H1 (cell line): Measurements from ENCODE around the gene MAP6. TPM values are rescaled to one million over a fixed set of nuclear protein-coding genes. Genes with fewer than 3 reads are reported as not detected.

Experiments used
- CTCF ChIA-PET: fragments of 300-600 bp; sonication (Branson Sonifier 250); formaldehyde crosslinking; loops from one replicate; lab custom pipeline; 2021; ENCODE audit not compliant: partially characterized antibody; lab: Charles Lee
- POLR2A ChIA-PET: fragments of 300-600 bp; sonication (Branson Sonifier 250); formaldehyde crosslinking; loops from one replicate; lab custom pipeline; 2021; ENCODE audit warnings: inconsistent platforms; ENCODE audit not compliant: partially characterized antibody; lab: Charles Lee
- DNase-seq, 2 experiments: peaks; one replicate each; pipeline versions ENCODE4 v3.0.0 to v3.0.0-alpha.2; 2010 to 2022; ENCODE audit warnings: low spot score in 2 of 2, low read depth in 1 of 2, mixed read lengths in 1 of 2
- FAIRE-seq: peaks from 2 replicates; lab custom pipeline; 2011; peaks lifted over from hg19 to GRCh38; lab: Jason Lieb, UNC
- H2AFZ ChIP-seq: 2 replicates; pipeline ENCODE4 v1.8.1; 2012; ENCODE audit warnings: low read length, inconsistent platforms
- H2AK5ac ChIP-seq: 2 replicates; pipeline ENCODE4 v1.6.1; 2013; ENCODE audit warnings: low read depth, low read length
- H2BK120ac ChIP-seq: replicated peaks from 2 replicates; pipeline ENCODE3; 2013; ENCODE audit warnings: low read depth, low read length, inconsistent platforms
- H2BK12ac ChIP-seq: 2 replicates; pipeline ENCODE4 v1.6.1; 2013; ENCODE audit warnings: low read depth, low read length
- H2BK15ac ChIP-seq: 2 replicates; pipeline ENCODE4 v1.6.1; 2013; ENCODE audit warnings: low read length
- H2BK20ac ChIP-seq: 2 replicates; pipeline ENCODE4 v1.6.1; 2013; ENCODE audit warnings: low read length
- H2BK5ac ChIP-seq: 2 replicates; pipeline ENCODE4 v1.6.1; 2013; ENCODE audit warnings: low read depth, low read length
- H3K14ac ChIP-seq: 2 replicates; pipeline ENCODE4 v1.6.1; 2013; ENCODE audit warnings: inconsistent platforms; ENCODE audit not compliant: insufficient read length
- H3K18ac ChIP-seq: 2 replicates; pipeline ENCODE4 v1.6.1; 2013; ENCODE audit warnings: low read length; ENCODE audit errors: extremely low read depth
- H3K23ac ChIP-seq: 2 replicates; pipeline ENCODE4 v1.6.1; 2013; ENCODE audit warnings: inconsistent platforms; ENCODE audit not compliant: insufficient read length
- H3K23me2 ChIP-seq: 2 replicates; pipeline ENCODE4 v1.6.1; 2013; ENCODE audit warnings: low read depth, low read length
- H3K27ac ChIP-seq: 2 replicates; pipeline ENCODE4 v1.6.1; 2011; ENCODE audit warnings: low read depth, low read length, inconsistent platforms
- H3K27me3 ChIP-seq, 4 experiments: replicated peaks in 1 of 4; 1 replicate in 1 of 4; 2 replicates in 3 of 4; pipeline versions ENCODE4 v1.6.1 to v1.8.1; 2011 to 2013; ENCODE audit warnings: low read length in 3 of 4, mild to moderate bottlenecking in 3 of 4, inconsistent platforms in 2 of 4, mixed read lengths in 2 of 4, moderate library complexity in 1 of 4; ENCODE audit not compliant: control insufficient read depth in 3 of 4, insufficient read depth in 3 of 4; ENCODE audit errors: extremely low read depth in 1 of 4
- H3K36me3 ChIP-seq, 4 experiments: 2 replicates each; pipeline versions ENCODE4 v1.6.1 to v1.8.1; 2011 to 2013; ENCODE audit warnings: mild to moderate bottlenecking in 4 of 4, low read length in 3 of 4, moderate library complexity in 2 of 4, control low read depth in 1 of 4, inconsistent platforms in 1 of 4; ENCODE audit not compliant: insufficient read depth in 4 of 4, control insufficient read depth in 2 of 4
- H3K4ac ChIP-seq: replicated peaks from 2 replicates; pipeline ENCODE3; 2013; ENCODE audit warnings: low read length, low read depth, mixed read lengths, inconsistent platforms; ENCODE audit not compliant: insufficient read length
- H3K4me1 ChIP-seq, 4 experiments: replicated peaks in 1 of 4; 1 replicate in 1 of 4; 2 replicates in 3 of 4; pipeline versions ENCODE4 v1.6.1 to v1.8.1; 2011 to 2013; ENCODE audit warnings: low read length in 3 of 4, inconsistent platforms in 2 of 4, mixed read lengths in 1 of 4; ENCODE audit not compliant: insufficient read depth in 4 of 4, control insufficient read depth in 3 of 4
- H3K4me2 ChIP-seq, 2 experiments: 2 replicates each; pipeline versions ENCODE4 v1.6.1 to v1.8.1; 2011 to 2013; ENCODE audit warnings: low read depth in 2 of 2, low read length in 2 of 2, control low read depth in 1 of 2, inconsistent platforms in 1 of 2, mild to moderate bottlenecking in 1 of 2; ENCODE audit not compliant: insufficient read depth in 1 of 2
- H3K4me3 ChIP-seq, 4 experiments: fragments of 200-600, 300-600 bp in 1 of 4; sonication (generic), shearing (Covaris generic), sonication (Bioruptor Twin) in 1 of 4; 2 replicates each; pipeline versions ENCODE4 v1.5.1 to v1.8.1; 2011 to 2016; ENCODE audit warnings: low read length in 4 of 4, low read depth in 3 of 4, control low read depth in 2 of 4, inconsistent platforms in 2 of 4, mild to moderate bottlenecking in 2 of 4, mixed read lengths in 1 of 4, moderate library complexity in 1 of 4; ENCODE audit not compliant: insufficient read depth in 2 of 4; ENCODE audit errors: extremely low read depth in 1 of 4
- H3K56ac ChIP-seq: replicated peaks from 2 replicates; pipeline ENCODE3; 2013; ENCODE audit warnings: low read depth, mild to moderate bottlenecking, mixed read lengths, low read length, inconsistent platforms; ENCODE audit not compliant: insufficient read length
- H3K79me1 ChIP-seq: 2 replicates; pipeline ENCODE4 v1.6.1; 2013; ENCODE audit warnings: low read depth, low read length, control low read depth
- H3K79me2 ChIP-seq, 2 experiments: 2 replicates each; pipeline versions ENCODE4 v1.6.1 to v1.8.1; 2012 to 2013; ENCODE audit warnings: low read length in 2 of 2, mild to moderate bottlenecking in 2 of 2, inconsistent platforms in 1 of 2; ENCODE audit not compliant: insufficient read depth in 2 of 2, control insufficient read depth in 1 of 2
- H3K9ac ChIP-seq, 4 experiments: replicated peaks in 1 of 4; 1 replicate in 1 of 4; 2 replicates in 3 of 4; pipeline versions ENCODE4 v1.6.1 to v1.8.1; 2011 to 2013; ENCODE audit warnings: low read depth in 3 of 4, low read length in 3 of 4, control low read depth in 2 of 4, mild to moderate bottlenecking in 2 of 4, moderate library complexity in 2 of 4, inconsistent platforms in 1 of 4; ENCODE audit errors: extremely low read depth in 1 of 4
- H3K9me3 ChIP-seq, 2 experiments: 2 replicates each; pipeline versions ENCODE4 v1.6.1 to v1.8.1; 2012 to 2013; ENCODE audit warnings: mild to moderate bottlenecking in 2 of 2, moderate library complexity in 2 of 2, control low read depth in 1 of 2, inconsistent platforms in 1 of 2, low read depth in 1 of 2, low read length in 1 of 2, mixed read lengths in 1 of 2; ENCODE audit not compliant: insufficient read depth in 2 of 2
- H4K20me1 ChIP-seq, 2 experiments: replicated peaks in 1 of 2; 2 replicates each; pipeline versions ENCODE3 to v1.8.1; 2011 to 2013; ENCODE audit warnings: inconsistent platforms in 2 of 2, low read length in 2 of 2, mild to moderate bottlenecking in 1 of 2; ENCODE audit not compliant: insufficient read depth in 2 of 2, control insufficient read depth in 1 of 2
- H4K5ac ChIP-seq: 2 replicates; pipeline ENCODE4 v1.6.1; 2013; ENCODE audit warnings: low read length, low read depth, mixed read lengths, inconsistent platforms; ENCODE audit not compliant: insufficient read length
- H4K8ac ChIP-seq: 2 replicates; pipeline ENCODE4 v1.8.0; 2013; ENCODE audit warnings: mild to moderate bottlenecking, moderate library complexity, low read length, inconsistent platforms; ENCODE audit not compliant: insufficient read depth; ENCODE audit errors: extremely low read depth
- H4K91ac ChIP-seq: replicated peaks from 2 replicates; pipeline ENCODE3; 2013; ENCODE audit warnings: low read length, mixed read lengths, inconsistent platforms; ENCODE audit not compliant: insufficient read length
- BACH1 ChIP-seq: IDR thresholded peaks from 2 replicates; pipeline ENCODE4 v1.6.1; 2012; ENCODE audit warnings: low read length, improper control_type of control experiment
- CBX8 ChIP-seq: fragments of 300-800, 300-1000 bp; sonication (generic); IDR thresholded peaks from 2 replicates; pipeline ENCODE4 v1.7.1; 2016; ENCODE audit warnings: low read depth, low read length, borderline replicate concordance
- CHD2 ChIP-seq: IDR thresholded peaks from 2 replicates; pipeline ENCODE4 v1.6.1; 2012; ENCODE audit warnings: low read length, improper control_type of control experiment
- EGR1 ChIP-seq: IDR thresholded peaks from 2 replicates; pipeline ENCODE4 v1.6.1; 2011; ENCODE audit warnings: low read depth, low read length, borderline replicate concordance
- FOSL1 ChIP-seq: IDR thresholded peaks from 2 replicates; pipeline ENCODE4 v1.6.1; 2011; ENCODE audit warnings: mild to moderate bottlenecking, low read depth, low read length, moderate library complexity; ENCODE audit not compliant: insufficient read depth
- NANOG ChIP-seq: IDR thresholded peaks from 2 replicates; pipeline ENCODE4 v1.6.1; 2011; ENCODE audit warnings: low read length, low read depth, mild to moderate bottlenecking, inconsistent platforms; ENCODE audit not compliant: insufficient read depth, poor library complexity, severe bottlenecking
- NRF1 ChIP-seq: IDR thresholded peaks from 2 replicates; pipeline ENCODE4 v1.6.1; 2011; ENCODE audit warnings: mild to moderate bottlenecking, low read depth, low read length, improper control_type of control experiment
- TEAD4 ChIP-seq: IDR thresholded peaks from 2 replicates; pipeline ENCODE4 v1.6.1; 2012; ENCODE audit warnings: low read depth, low read length, inconsistent platforms, mixed read lengths
- YY1 ChIP-seq: IDR thresholded peaks from 2 replicates; pipeline ENCODE4 v1.6.1; 2011; ENCODE audit warnings: low read depth, mild to moderate bottlenecking, low read length
- polyA plus RNA-seq, 7 experiments: library from polyadenylated mRNA; depleted of rRNA in 3 of 7; stranded (reverse) in 5 of 7; unstranded in 2 of 7; fragments of >200 nt in 5 of 7; fragments of 200-250 nt in 2 of 7; gene quantifications; 1 replicate in 5 of 7; 2 replicates in 1 of 7; 4 replicates in 1 of 7; pipeline versions ENCODE4 v1.2.1 to v1.2.3, GENCODE V29; 2011 to 2013; ENCODE audit warnings: missing spikeins in 2 of 7, mixed read lengths in 2 of 7
- total RNA-seq: library from RNA; stranded (reverse); fragmentation: NEBNext Ultra II Directional; extraction: Animal tissue kit (Norgen Biotek cat#: 25700); gene quantifications from 2 replicates; pipeline ENCODE4 v1.2.1, GENCODE V29; 2021
- TF ChIP-seq, protein P1 (sequence below): IDR thresholded peaks from 2 replicates; pipeline ENCODE4 v1.6.1; 2011; ENCODE audit warnings: low read length, improper control_type of control experiment
- TF ChIP-seq, protein P2 (sequence below): IDR thresholded peaks from 2 replicates; pipeline ENCODE4 v1.6.1; 2012; ENCODE audit warnings: inconsistent platforms
- TF ChIP-seq, protein P3 (sequence below): IDR thresholded peaks from 2 replicates; pipeline ENCODE4 v1.6.1; 2012; ENCODE audit warnings: low read length, inconsistent platforms

MAP6 gene
- total and polyA plus RNA-seq, 2 of the 8 experiments (the other 6 are each of a cell fraction or from before 2014, with no cell fraction given): 0.54 to 0.89 TPM

DNA sequence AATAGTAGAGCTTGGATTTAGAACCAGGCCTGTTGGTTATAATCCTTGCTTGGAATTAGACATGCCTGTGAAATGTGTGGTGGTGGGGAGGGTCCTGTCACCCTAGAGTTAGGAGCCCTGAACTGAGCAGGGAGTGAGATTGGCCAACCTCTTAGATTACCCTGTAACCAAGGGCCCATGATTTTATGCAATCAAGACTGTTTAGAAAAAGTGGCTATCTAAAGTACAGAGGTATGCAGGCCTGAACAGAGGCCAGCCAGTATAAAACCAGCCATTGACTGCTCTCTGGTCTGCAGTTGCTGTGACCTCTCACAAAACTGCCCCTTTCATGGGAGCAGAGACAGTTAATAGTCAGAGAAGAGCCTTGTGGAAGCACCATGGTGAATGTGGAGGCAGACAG, 70.6 kb downstream of the MAP6 start:
- Histone ChIP-seq H3K79me1 (no peaks in the 10 kb centered on the region), H3K36me3 (no peaks in the 10 kb centered on the region), H2AK5ac (no peak overlapping the region), H4K20me1 (no peaks in the 10 kb centered on the region), H3K4me3 (no peak overlapping the region), H2BK120ac (no peak overlapping the region), H2BK15ac (no peak overlapping the region), H3K4me2 (no peak overlapping the region), H2AFZ (no peak overlapping the region), H4K91ac (no peak overlapping the region), H3K27ac (no peak overlapping the region), H3K23me2 (no peaks in the 10 kb centered on the region), H3K4me1 (peaks cover 0 to 4% (median 0%) of the 10 kb centered on the region in 4 experiments; a peak in 2 of 7 replicates), H3K9ac (no peak overlapping the region), H3K9me3 (no peaks in the 10 kb centered on the region), H3K79me2 (no peaks in the 10 kb centered on the region), H2BK20ac (no peak overlapping the region), H2BK5ac (no peak overlapping the region), H3K18ac (no peak overlapping the region), H3K27me3 (peaks cover 0 to 3% (median 0%) of the 10 kb centered on the region in 4 experiments; a peak in 1 of 7 replicates), H4K8ac (no peak overlapping the region), H3K4ac (no peak overlapping the region), H3K14ac (no peak overlapping the region), H2BK12ac (no peak overlapping the region), H3K23ac (no peak overlapping the region), H3K56ac (no peak overlapping the region), H4K5ac (no peak overlapping the region)
- FAIRE-seq (no peak), DNase-seq (no peak)
- ChIA-PET CTCF (interaction anchor here (0.6 to 7.2 kb wide), 37 partner anchors 9 to 480 kb away, joined by 3 to 74 read pairs (median 4); no protein-coding TSS in a partner anchor), POLR2A (interaction anchor here (1.1 to 2.4 kb wide), 4 partner anchors 13 to 25 kb away, joined by 3 to 5 read pairs (median 4); no protein-coding TSS in a partner anchor)
- TF ChIP-seq TEAD4: no peak
- no peak for TF ChIP-seq CBX8
- no peak for TF ChIP-seq FOSL1
- TF ChIP-seq, protein P1, sequence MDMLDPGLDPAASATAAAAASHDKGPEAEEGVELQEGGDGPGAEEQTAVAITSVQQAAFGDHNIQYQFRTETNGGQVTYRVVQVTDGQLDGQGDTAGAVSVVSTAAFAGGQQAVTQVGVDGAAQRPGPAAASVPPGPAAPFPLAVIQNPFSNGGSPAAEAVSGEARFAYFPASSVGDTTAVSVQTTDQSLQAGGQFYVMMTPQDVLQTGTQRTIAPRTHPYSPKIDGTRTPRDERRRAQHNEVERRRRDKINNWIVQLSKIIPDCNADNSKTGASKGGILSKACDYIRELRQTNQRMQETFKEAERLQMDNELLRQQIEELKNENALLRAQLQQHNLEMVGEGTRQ: no peak
- TF ChIP-seq CHD2: no peak
- TF ChIP-seq, protein P2, sequence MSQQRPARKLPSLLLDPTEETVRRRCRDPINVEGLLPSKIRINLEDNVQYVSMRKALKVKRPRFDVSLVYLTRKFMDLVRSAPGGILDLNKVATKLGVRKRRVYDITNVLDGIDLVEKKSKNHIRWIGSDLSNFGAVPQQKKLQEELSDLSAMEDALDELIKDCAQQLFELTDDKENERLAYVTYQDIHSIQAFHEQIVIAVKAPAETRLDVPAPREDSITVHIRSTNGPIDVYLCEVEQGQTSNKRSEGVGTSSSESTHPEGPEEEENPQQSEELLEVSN: no peak
- TF ChIP-seq, protein P3, sequence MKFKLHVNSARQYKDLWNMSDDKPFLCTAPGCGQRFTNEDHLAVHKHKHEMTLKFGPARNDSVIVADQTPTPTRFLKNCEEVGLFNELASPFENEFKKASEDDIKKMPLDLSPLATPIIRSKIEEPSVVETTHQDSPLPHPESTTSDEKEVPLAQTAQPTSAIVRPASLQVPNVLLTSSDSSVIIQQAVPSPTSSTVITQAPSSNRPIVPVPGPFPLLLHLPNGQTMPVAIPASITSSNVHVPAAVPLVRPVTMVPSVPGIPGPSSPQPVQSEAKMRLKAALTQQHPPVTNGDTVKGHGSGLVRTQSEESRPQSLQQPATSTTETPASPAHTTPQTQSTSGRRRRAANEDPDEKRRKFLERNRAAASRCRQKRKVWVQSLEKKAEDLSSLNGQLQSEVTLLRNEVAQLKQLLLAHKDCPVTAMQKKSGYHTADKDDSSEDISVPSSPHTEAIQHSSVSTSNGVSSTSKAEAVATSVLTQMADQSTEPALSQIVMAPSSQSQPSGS: no peak
- no peak for TF ChIP-seq NRF1
- no peak for TF ChIP-seq NANOG
- TF ChIP-seq EGR1: no peak
- TF ChIP-seq BACH1: no peak
- TF ChIP-seq YY1: no peak
